HCT116 (cell line): ENCODE measurements around the gene SDC1. TPM values are rescaled to one million over a fixed set of nuclear protein-coding genes. Genes with fewer than 3 reads are reported as not detected.

Source experiments
- ATAC-seq: fragments of 200-7000 bp; cut with Tn5 transposase; 2 replicates; pipeline ENCODE4 v1.9.1; 2020; ENCODE audit warnings: mild to moderate bottlenecking, moderate library complexity
- BruUV-seq: library from RNA; stranded (reverse); fragments of 400-500 nt; replicated peaks from 2 replicates; lab custom pipeline; 2021; lab: Mats Ljungman, UMichigan
- CTCF ChIA-PET: fragments of 300-600 bp; sonication (Branson Sonifier 250); formaldehyde crosslinking; loops from one replicate; lab custom pipeline; 2021; ENCODE audit warnings: antibody characterized with exemption; lab: Charles Lee
- POLR2A ChIA-PET: fragments of 300-600, 350-600 bp; sonication (Branson Sonifier 250); formaldehyde crosslinking; loops from one replicate; lab custom pipeline; 2021; ENCODE audit warnings: antibody characterized with exemption; lab: Charles Lee
- RAD21 ChIA-PET, 2 experiments: fragments of 300-600 bp; sonication (Branson Sonifier 250); formaldehyde crosslinking; loops; one replicate each; lab custom pipeline; 2023; ENCODE audit warnings: low total read pairs in 2 of 2; ENCODE audit not compliant: uncharacterized antibody in 2 of 2, unreplicated experiment in 2 of 2, low non-redundant PET in 1 of 2; lab: Charles Lee
- DNase-seq: peaks from one replicate; pipeline ENCODE4 v3.0.0-alpha.2; 2010; ENCODE audit warnings: low read depth, low spot score
- H2AFZ ChIP-seq: fragments of 200-600 bp; shearing (Covaris generic), sonication (generic); 2 replicates; pipeline ENCODE4 v1.6.1; 2017; ENCODE audit warnings: low read depth, mixed run types, mixed read lengths, antibody characterized with exemption, low read length; ENCODE audit not compliant: poor library complexity, severe bottlenecking
- H3K27ac ChIP-seq: 2 replicates; pipeline ENCODE4 v1.5.1; 2012; ENCODE audit warnings: low read depth, low read length
- H3K27me3 ChIP-seq: fragments of 200-600 bp; sonication (generic); 2 replicates; pipeline ENCODE4 v1.6.1; 2016; ENCODE audit warnings: mixed run types, low read length, mixed read lengths; ENCODE audit not compliant: insufficient read depth
- H3K36me3 ChIP-seq, 2 experiments: fragments of 200-500 bp in 1 of 2; fragments of 200-600 bp in 1 of 2; sonication (Bioruptor generic) in 1 of 2; sonication (generic) in 1 of 2; 2 replicates each; pipeline versions ENCODE4 v1.5.1 to v1.6.1; 2014 to 2016; ENCODE audit warnings: low read length in 2 of 2, inconsistent platforms in 1 of 2, mixed read lengths in 1 of 2, mixed run types in 1 of 2; ENCODE audit not compliant: insufficient read depth in 2 of 2, control insufficient read depth in 1 of 2
- H3K4me1 ChIP-seq, 2 experiments: fragments of 200-600 bp in 1 of 2; sonication (generic) in 1 of 2; 2 replicates each; pipeline versions ENCODE4 v1.5.1 to v1.6.1; 2012 to 2017; ENCODE audit warnings: low read length in 2 of 2, inconsistent platforms in 1 of 2, mild to moderate bottlenecking in 1 of 2, mixed read lengths in 1 of 2, mixed run types in 1 of 2, moderate library complexity in 1 of 2; ENCODE audit not compliant: insufficient read depth in 2 of 2, control insufficient read depth in 1 of 2
- H3K4me2 ChIP-seq: fragments of 200-600 bp; sonication (generic); 2 replicates; pipeline ENCODE4 v1.6.1; 2017; ENCODE audit warnings: mixed run types, low read length, mixed read lengths
- H3K4me3 ChIP-seq, 2 experiments: fragments of 200-600 bp in 1 of 2; sonication (generic) in 1 of 2; replicated peaks in 1 of 2; 2 replicates each; pipeline ENCODE4 v1.5.1; 2011 to 2016; ENCODE audit warnings: low read length in 2 of 2, control low read depth in 1 of 2, low read depth in 1 of 2, mild to moderate bottlenecking in 1 of 2, mixed read lengths in 1 of 2, mixed run types in 1 of 2
- H3K79me2 ChIP-seq: fragments of 200-600 bp; sonication (generic); 2 replicates; pipeline ENCODE4 v1.6.1; 2017; ENCODE audit warnings: mild to moderate bottlenecking, mixed run types, low read length, moderate library complexity, mixed read lengths; ENCODE audit not compliant: insufficient read depth
- H3K9ac ChIP-seq: fragments of 200-600 bp; sonication (generic); 2 replicates; pipeline ENCODE4 v1.6.1; 2016; ENCODE audit warnings: low read length, mixed read lengths
- H3K9me2 ChIP-seq: fragments of 200-600 bp; sonication (generic), shearing (Covaris generic); 2 replicates; pipeline ENCODE4 v1.6.1; 2017; ENCODE audit warnings: mixed run types, mild to moderate bottlenecking, moderate library complexity; ENCODE audit not compliant: insufficient read depth
- H3K9me3 ChIP-seq, 2 experiments: fragments of 200-500 bp in 1 of 2; fragments of 200-600 bp in 1 of 2; sonication (Bioruptor generic) in 1 of 2; sonication (generic) in 1 of 2; 2 replicates each; pipeline ENCODE4 v1.6.1; 2014 to 2017; ENCODE audit warnings: low read length in 2 of 2, mixed read lengths in 2 of 2, inconsistent platforms in 1 of 2, low read depth in 1 of 2, mild to moderate bottlenecking in 1 of 2, mixed run types in 1 of 2, moderate library complexity in 1 of 2; ENCODE audit not compliant: control insufficient read depth in 1 of 2, insufficient read depth in 1 of 2
- H4K20me1 ChIP-seq: fragments of 200-600 bp; sonication (generic), shearing (Covaris generic); 2 replicates; pipeline ENCODE4 v1.6.1; 2017; ENCODE audit warnings: mixed run types, mild to moderate bottlenecking, moderate library complexity; ENCODE audit not compliant: insufficient read depth
- POLR2AphosphoS5 ChIP-seq: IDR thresholded peaks from 2 replicates; pipeline ENCODE4 v1.6.1; 2011; ENCODE audit warnings: mild to moderate bottlenecking, low read depth, low read length, moderate library complexity
- intact Hi-C: fragments of 100-400 bp; cut with micrococcal nuclease; formaldehyde crosslinking; loops from 2 replicates; pipeline ENCODE4 v1.10.0; 2022
- total RNA-seq: library from RNA; stranded (reverse); gene quantifications from one replicate; pipeline ENCODE4 v1.2.1, GENCODE V29; 2021; ENCODE audit not compliant: unreplicated experiment
- TF ChIP-seq, protein P1 (sequence below), 3 experiments: fragments of 200-600 bp in 1 of 3; sonication (generic) in 1 of 3; IDR thresholded peaks in 2 of 3; conservative IDR thresholded peaks in 1 of 3; 2 replicates each; pipeline ENCODE4 v1.5.1; 2012 to 2017; ENCODE audit warnings: low read depth in 2 of 3, low read length in 2 of 3, antibody characterized with exemption in 1 of 3, borderline replicate concordance in 1 of 3, control low read depth in 1 of 3, mild to moderate bottlenecking in 1 of 3, mixed read lengths in 1 of 3, mixed run types in 1 of 3, moderate library complexity in 1 of 3; ENCODE audit not compliant: insufficient read depth in 1 of 3

Gene SDC1
- total RNA-seq, 1 experiment from 2014 or later, result 32.0 TPM

DNA sequence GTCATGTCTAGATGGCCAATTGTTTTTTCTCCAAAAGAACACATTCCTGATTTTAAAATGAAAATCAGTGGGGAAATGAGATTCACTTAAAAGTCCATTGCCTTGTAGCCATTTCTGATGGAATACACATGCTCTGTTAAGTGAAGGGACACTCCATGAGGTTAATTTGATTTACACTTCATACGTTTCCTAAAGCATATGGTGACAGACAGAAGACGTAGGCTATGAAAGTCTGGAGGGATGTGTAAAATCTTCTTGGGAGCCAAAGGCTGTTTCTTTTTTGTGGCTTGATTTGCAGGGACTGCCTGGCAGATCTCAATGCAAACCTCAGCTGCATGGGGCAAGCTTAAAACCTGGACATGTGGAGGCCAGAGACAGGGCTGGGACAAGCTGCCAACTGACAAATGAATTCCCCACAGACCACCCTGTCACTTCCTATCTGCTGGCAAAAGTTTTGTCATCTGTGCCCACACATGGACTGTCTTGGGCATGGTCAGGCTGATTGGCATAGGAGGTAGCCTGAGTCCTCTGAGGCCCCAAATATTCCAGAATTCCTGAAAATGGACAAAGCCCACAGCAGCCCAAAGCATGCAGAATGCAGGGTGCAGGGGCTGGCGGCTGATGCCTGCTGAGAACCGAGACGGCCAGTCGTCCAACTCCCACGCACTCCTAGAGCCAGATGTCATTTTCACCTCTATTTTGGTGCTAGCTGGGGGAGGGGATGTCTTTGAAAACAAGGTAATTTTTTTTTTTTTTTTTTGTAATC lies 73.9 kb downstream of the SDC1 start:
- intact Hi-C loops, result no loop called here
- no peaks in the 10 kb centered on the region for H3K9me3 ChIP-seq
- no TSS peak for BruUV-seq
- peaks cover 0 to 9% of the 10 kb centered on the region in 2 experiments; a peak in 1 of 4 replicates for H3K4me1 ChIP-seq
- ChIA-PET CTCF (no interaction called here), RAD21 (no interaction called here), POLR2A (no interaction called here)
- TF ChIP-seq, protein P1, sequence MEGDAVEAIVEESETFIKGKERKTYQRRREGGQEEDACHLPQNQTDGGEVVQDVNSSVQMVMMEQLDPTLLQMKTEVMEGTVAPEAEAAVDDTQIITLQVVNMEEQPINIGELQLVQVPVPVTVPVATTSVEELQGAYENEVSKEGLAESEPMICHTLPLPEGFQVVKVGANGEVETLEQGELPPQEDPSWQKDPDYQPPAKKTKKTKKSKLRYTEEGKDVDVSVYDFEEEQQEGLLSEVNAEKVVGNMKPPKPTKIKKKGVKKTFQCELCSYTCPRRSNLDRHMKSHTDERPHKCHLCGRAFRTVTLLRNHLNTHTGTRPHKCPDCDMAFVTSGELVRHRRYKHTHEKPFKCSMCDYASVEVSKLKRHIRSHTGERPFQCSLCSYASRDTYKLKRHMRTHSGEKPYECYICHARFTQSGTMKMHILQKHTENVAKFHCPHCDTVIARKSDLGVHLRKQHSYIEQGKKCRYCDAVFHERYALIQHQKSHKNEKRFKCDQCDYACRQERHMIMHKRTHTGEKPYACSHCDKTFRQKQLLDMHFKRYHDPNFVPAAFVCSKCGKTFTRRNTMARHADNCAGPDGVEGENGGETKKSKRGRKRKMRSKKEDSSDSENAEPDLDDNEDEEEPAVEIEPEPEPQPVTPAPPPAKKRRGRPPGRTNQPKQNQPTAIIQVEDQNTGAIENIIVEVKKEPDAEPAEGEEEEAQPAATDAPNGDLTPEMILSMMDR (IDR thresholded peaks at IDR 0.05 in 2 of 3, conservative IDR thresholded peaks at IDR 0.05 in 1 of 3; ENCODE audit: borderline replicate concordance in 1 of 3, insufficient read depth in 1 of 3, low read depth in 2 of 3, low read length in 2 of 3), result no peak
- no peak for TF ChIP-seq POLR2AphosphoS5
- no peaks in the 10 kb centered on the region for H4K20me1 ChIP-seq
- H3K4me2 ChIP-seq, result no peak overlapping the region
- H3K27me3 ChIP-seq, result no peaks in the 10 kb centered on the region
- no peaks in the 10 kb centered on the region for H3K36me3 ChIP-seq
- ATAC-seq (no peak), DNase-seq (no peak)
- H3K27ac ChIP-seq, result no peak overlapping the region
- H2AFZ ChIP-seq, result no peak overlapping the region
- H3K79me2 ChIP-seq, result no peaks in the 10 kb centered on the region
- H3K9me2 ChIP-seq, result no peaks in the 10 kb centered on the region
- no peak overlapping the region for H3K4me3 ChIP-seq
- no peak overlapping the region for H3K9ac ChIP-seq

Other genes starting within 250 kb of the SDC1 start
- gene WDR35, start 235.0 kb downstream of the SDC1 start, total RNA-seq, result 9.6 TPM
- not detected for gene MATN3, start 212.5 kb downstream of the SDC1 start, total RNA-seq
- 84.5 TPM for gene LAPTM4A, start 173.5 kb downstream of the SDC1 start, total RNA-seq
- 105 TPM for gene PUM2, start 125.7 kb upstream of the SDC1 start, total RNA-seq
- 72.9 TPM for gene RHOB, start 221.9 kb upstream of the SDC1 start, total RNA-seq